ENCODE measurements around the gene ARFIP1. TPM values are rescaled to one million over a fixed set of nuclear protein-coding genes. Genes with fewer than 3 reads are reported as not detected.

The ARFIP1 gene
- total RNA-seq, 1 donor from 2014 or later, result 16.6 TPM

GRCh38 chr4:152921284-152921683 lies 141.5 kb downstream of the ARFIP1 start:
- H3K27me3 Mint-ChIP-seq (ENCODE audit: low read depth), result peaks cover 4% of the 10 kb centered on the region
- H3K4me3 Mint-ChIP-seq (ENCODE audit: low read depth), result no peak overlapping the region
- peaks cover 5% of the 10 kb centered on the region for H3K36me3 Mint-ChIP-seq (ENCODE audit: low read depth)
- H3K27ac Mint-ChIP-seq, result no peak overlapping the region
- intact Hi-C loops (cut with micrococcal nuclease), result no loop called here
- no peaks in the 10 kb centered on the region for H3K4me1 Mint-ChIP-seq (ENCODE audit: low read depth)
- DNase-seq (ENCODE audit: low spot score), result no peak
- H3K9me3 Mint-ChIP-seq, result peaks cover 20% of the 10 kb centered on the region

DNA sequence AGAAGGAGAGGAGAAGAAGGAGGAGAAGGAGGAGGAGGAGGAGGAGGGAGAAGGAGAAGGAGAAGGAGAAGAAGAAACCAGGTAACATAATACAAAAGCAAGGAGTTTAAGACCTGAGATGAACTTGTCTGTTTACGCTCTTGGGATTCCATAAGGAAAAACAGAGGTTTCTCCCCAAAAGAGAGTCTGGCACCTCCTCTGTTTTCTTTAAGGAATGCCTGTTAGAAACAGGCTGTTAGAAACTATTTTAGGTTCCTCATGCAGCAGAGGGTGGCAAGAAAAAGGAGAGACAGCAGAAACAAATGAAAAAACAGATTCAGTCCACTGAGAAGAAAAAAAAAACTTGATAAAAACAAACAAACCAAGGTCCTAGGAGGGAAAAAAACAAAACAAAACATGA lies 146.1 kb downstream of the ARFIP1 start:
- Mint-ChIP-seq H3K4me3 (ENCODE audit: low read depth) (no peak overlapping the region), H3K4me1 (ENCODE audit: low read depth) (no peaks in the 10 kb centered on the region), H3K9me3 (peaks cover 6% of the 10 kb centered on the region), H3K27me3 (ENCODE audit: low read depth) (peaks cover 20% of the 10 kb centered on the region), H3K36me3 (ENCODE audit: low read depth) (no peaks in the 10 kb centered on the region), H3K27ac (no peak overlapping the region)
- intact Hi-C loops (cut with micrococcal nuclease), result no loop called here
- no peak for DNase-seq (ENCODE audit: low spot score)

- Mint-ChIP-seq H3K27me3 (ENCODE audit: low read depth) (peaks cover 26% of the 10 kb centered on the region), H3K9me3 (no peaks in the 10 kb centered on the region), H3K4me1 (ENCODE audit: low read depth) (no peaks in the 10 kb centered on the region), H3K36me3 (ENCODE audit: low read depth) (no peaks in the 10 kb centered on the region), H3K4me3 (ENCODE audit: low read depth) (no peak overlapping the region), H3K27ac (no peak overlapping the region)
- intact Hi-C loops (cut with micrococcal nuclease), result no loop called here
- no peak for DNase-seq (ENCODE audit: low spot score)
Observed at GRCh38 chr4:152926959-152927358, 147.2 kb downstream of the ARFIP1 start.

DNA sequence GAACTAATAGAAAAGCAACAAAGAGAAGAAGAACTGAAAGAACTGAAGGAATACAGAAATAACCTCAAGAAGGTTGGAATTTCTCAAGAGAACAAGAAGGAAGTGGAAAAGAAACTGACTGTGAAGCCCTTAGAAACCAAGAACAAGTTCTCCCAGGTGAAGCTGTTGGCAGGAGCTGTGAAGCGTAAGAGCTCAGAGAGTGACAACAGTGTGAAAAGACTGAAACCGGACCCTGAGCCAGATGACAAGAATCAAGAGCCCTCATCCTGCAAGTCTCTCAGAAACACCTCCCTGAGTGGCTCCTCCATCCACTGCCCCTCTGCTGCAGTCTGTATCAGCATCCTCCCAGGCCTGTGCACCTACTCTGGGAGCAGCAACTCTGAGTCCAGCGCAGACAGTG lies 148.0 kb downstream of the ARFIP1 start:
- intact Hi-C loops (cut with micrococcal nuclease), result no loop called here
- no peak for DNase-seq (ENCODE audit: low spot score)
- no peaks in the 10 kb centered on the region for H3K9me3 Mint-ChIP-seq
- no peaks in the 10 kb centered on the region for H3K36me3 Mint-ChIP-seq (ENCODE audit: low read depth)
- no peaks in the 10 kb centered on the region for H3K4me1 Mint-ChIP-seq (ENCODE audit: low read depth)
- peaks cover 28% of the 10 kb centered on the region for H3K27me3 Mint-ChIP-seq (ENCODE audit: low read depth)
- no peak overlapping the region for H3K4me3 Mint-ChIP-seq (ENCODE audit: low read depth)
- no peak overlapping the region for H3K27ac Mint-ChIP-seq

DNA sequence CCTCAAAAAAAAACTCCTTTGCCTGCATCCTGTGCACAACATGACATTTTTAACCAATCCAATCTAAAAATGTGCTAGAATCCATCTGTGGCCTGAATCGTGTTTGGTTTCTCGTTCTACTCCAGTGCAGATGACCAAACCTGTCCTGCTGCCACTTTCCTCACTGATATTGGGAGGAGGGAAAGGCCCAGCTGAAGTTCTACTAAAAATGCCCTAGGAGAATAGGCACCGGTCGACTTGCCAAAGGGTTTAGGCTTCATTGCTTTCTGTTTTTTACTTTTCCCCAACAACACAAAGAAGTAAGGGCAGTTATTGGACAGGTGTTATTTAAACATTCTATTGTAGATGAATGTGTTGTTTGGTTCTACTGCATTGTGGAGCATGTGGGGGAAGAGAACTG lies 148.5 kb downstream of the ARFIP1 start:
- Mint-ChIP-seq H3K4me3 (ENCODE audit: low read depth) (no peak overlapping the region), H3K36me3 (ENCODE audit: low read depth) (no peaks in the 10 kb centered on the region), H3K4me1 (ENCODE audit: low read depth) (no peaks in the 10 kb centered on the region), H3K9me3 (no peaks in the 10 kb centered on the region), H3K27me3 (ENCODE audit: low read depth) (peaks cover 34% of the 10 kb centered on the region), H3K27ac (no peak overlapping the region)
- intact Hi-C loops (cut with micrococcal nuclease), result no loop called here
- DNase-seq (ENCODE audit: low spot score), result no peak

GRCh38 chr4:152929888-152930287 lies 150.1 kb downstream of the ARFIP1 start:
- Mint-ChIP-seq H3K9me3 (no peaks in the 10 kb centered on the region), H3K27me3 (ENCODE audit: low read depth) (peaks cover 49% of the 10 kb centered on the region), H3K36me3 (ENCODE audit: low read depth) (no peaks in the 10 kb centered on the region), H3K4me1 (ENCODE audit: low read depth) (no peaks in the 10 kb centered on the region), H3K27ac (no peak overlapping the region), H3K4me3 (ENCODE audit: low read depth) (no peak overlapping the region)
- no peak for DNase-seq (ENCODE audit: low spot score)
- intact Hi-C loops (cut with micrococcal nuclease), result no loop called here

DNA sequence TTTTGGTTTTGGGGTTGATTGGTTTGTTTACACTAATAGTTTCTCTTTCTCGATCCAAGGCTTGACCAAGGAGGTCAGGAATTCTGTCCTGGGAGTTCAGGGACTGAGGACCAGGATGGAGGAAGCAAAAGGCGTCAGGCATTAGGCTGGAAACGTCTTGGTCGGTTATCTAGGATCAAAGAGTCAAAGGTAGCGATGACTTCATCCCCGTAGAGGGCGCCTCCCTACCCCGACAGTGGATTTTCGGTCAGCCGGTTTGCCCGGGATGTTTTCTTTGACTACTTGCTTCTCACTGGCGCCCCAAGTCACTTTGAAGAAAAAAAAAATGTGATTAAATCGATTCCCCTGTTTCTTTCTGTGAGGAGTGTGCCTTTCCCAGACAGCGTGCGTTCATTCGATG lies 155.4 kb downstream of the ARFIP1 start:
- Mint-ChIP-seq H3K4me3 (ENCODE audit: low read depth) (peak overlapping the region; percentile 65), H3K36me3 (ENCODE audit: low read depth) (no peaks in the 10 kb centered on the region), H3K9me3 (no peaks in the 10 kb centered on the region), H3K27me3 (ENCODE audit: low read depth) (peaks cover 61% of the 10 kb centered on the region), H3K27ac (no peak overlapping the region), H3K4me1 (ENCODE audit: low read depth) (peaks cover 17% of the 10 kb centered on the region)
- no peak for DNase-seq (ENCODE audit: low spot score)
- intact Hi-C loops (cut with micrococcal nuclease), result loop anchor here (1.0 kb wide), 1 partner anchor 156 kb away; the partner anchor contains the start of genes ARFIP1 and TIGD4

GRCh38 chr4:152935631-152936445 lies 156.1 kb downstream of the ARFIP1 start, which contains the start of gene FHDC1:
Gene FHDC1 (plus strand): TSS chr4:152936323. CDS start chr4:152943058, 6,735 bp downstream.
- H3K27ac Mint-ChIP-seq, result no peak within 1 kb of the TSS

DNA sequence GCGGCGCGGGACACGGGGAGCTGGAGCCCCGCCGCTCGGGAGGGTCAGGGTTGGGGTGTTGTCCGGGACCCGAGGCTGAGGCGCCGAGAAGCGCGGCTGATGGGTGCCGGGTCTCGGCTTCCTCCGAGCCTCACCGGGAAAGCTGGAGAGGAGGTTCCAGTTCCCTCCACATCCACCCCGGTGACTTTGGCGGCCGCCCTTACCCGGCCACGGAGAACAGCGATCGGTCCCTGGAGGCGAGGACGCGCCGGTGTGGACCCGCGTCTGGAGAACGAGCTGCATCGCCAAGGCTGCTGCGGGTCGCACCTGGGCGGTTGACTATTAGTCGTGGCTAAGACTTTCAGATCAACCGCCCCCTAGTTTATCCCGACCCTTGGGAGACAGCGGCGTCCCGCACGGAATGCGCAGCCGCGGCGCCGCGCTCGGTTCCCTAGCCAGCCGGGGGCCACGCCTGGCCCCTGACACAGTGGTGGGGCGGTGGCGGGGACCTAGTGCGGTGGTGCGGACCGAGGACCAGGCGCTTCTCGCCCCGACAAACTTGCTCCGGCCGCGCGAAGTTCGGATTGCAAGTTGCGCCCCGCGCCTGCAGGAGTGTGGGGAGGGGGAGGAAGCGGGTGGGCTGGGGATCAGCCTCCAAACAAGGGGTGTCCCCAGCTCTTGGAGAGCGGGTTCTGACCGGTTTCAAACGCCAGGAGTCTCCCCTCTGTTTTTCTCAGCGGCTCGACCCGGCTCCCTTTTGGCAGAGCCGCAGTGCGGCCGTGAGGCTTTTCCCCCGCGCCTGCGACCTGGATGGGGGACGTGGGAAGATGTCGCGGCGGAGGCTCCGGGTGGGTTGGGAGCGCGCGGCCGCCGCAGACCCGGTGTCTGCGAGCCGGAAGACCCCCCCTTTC lies 156.9 kb downstream of the ARFIP1 start:
- H3K36me3 Mint-ChIP-seq (ENCODE audit: low read depth), result no peaks in the 10 kb centered on the region

More at GRCh38 chr4:152935631-152936445, 156.1 kb downstream of the ARFIP1 start, which contains the start of gene FHDC1:
- Mint-ChIP-seq H3K27me3 (ENCODE audit: low read depth) (peaks cover 65% of the 10 kb centered on the region), H3K9me3 (no peaks in the 10 kb centered on the region), H3K4me1 (ENCODE audit: low read depth) (peaks cover 17% of the 10 kb centered on the region), H3K36me3 (ENCODE audit: low read depth) (no peaks in the 10 kb centered on the region), H3K4me3 (ENCODE audit: low read depth) (peak within 1 kb of the TSS; percentile 65)
- no peak for DNase-seq (ENCODE audit: low spot score)
- intact Hi-C loops (cut with micrococcal nuclease), result loop anchor here (1.0 kb wide), 1 partner anchor 157 kb away; the partner anchor contains the start of genes ARFIP1 and TIGD4

GRCh38 chr4:152937336-152938236 lies 157.8 kb downstream of the ARFIP1 start:
- Mint-ChIP-seq H3K36me3 (ENCODE audit: low read depth) (no peaks in the 10 kb centered on the region), H3K27me3 (ENCODE audit: low read depth) (peaks cover 66% of the 10 kb centered on the region), H3K4me1 (ENCODE audit: low read depth) (peaks cover 17% of the 10 kb centered on the region), H3K27ac (no peak overlapping the region), H3K9me3 (no peaks in the 10 kb centered on the region), H3K4me3 (ENCODE audit: low read depth) (peak overlapping the region; percentile 71)
- no peak for DNase-seq (ENCODE audit: low spot score)
- intact Hi-C loops (cut with micrococcal nuclease), result no loop called here

More for the DNA sequence above, 156.9 kb downstream of the ARFIP1 start:
- Mint-ChIP-seq H3K27me3 (ENCODE audit: low read depth) (peaks cover 63% of the 10 kb centered on the region), H3K27ac (no peak overlapping the region), H3K4me3 (ENCODE audit: low read depth) (peak overlapping the region; percentile 39), H3K4me1 (ENCODE audit: low read depth) (peaks cover 17% of the 10 kb centered on the region), H3K9me3 (no peaks in the 10 kb centered on the region)
- DNase-seq (ENCODE audit: low spot score), result no peak
- intact Hi-C loops (cut with micrococcal nuclease), result no loop called here

- no peak for DNase-seq (ENCODE audit: low spot score)
- peaks cover 59% of the 10 kb centered on the region for H3K27me3 Mint-ChIP-seq (ENCODE audit: low read depth)
- H3K36me3 Mint-ChIP-seq (ENCODE audit: low read depth), result no peaks in the 10 kb centered on the region
- H3K27ac Mint-ChIP-seq, result no peak overlapping the region
- peaks cover 17% of the 10 kb centered on the region for H3K4me1 Mint-ChIP-seq (ENCODE audit: low read depth)
- H3K4me3 Mint-ChIP-seq (ENCODE audit: low read depth), result peak overlapping the region; percentile 71
- no peaks in the 10 kb centered on the region for H3K9me3 Mint-ChIP-seq
- intact Hi-C loops (cut with micrococcal nuclease), result no loop called here
Observed at GRCh38 chr4:152938237-152938947, 158.6 kb downstream of the ARFIP1 start.

Data from activated T-helper 2 cell treated with anti-CD3 and anti-CD28 coated beads, Interferon-gamma antibody, Interleukin-2, Interleukin-4, amounts not matched to agents 10 μg/mL and 5 μg/mL and 100 μg/mL, durations not matched to agents 14 hours and 24 hours and 36 hours (primary cell).